ENCODE measurements around the gene FAAP20. TPM values are rescaled to one million over a fixed set of nuclear protein-coding genes. Genes with fewer than 3 reads are reported as not detected.

The FAAP20 gene
- total RNA-seq, 1 experiment from 2014 or later: 119 TPM

DNA sequence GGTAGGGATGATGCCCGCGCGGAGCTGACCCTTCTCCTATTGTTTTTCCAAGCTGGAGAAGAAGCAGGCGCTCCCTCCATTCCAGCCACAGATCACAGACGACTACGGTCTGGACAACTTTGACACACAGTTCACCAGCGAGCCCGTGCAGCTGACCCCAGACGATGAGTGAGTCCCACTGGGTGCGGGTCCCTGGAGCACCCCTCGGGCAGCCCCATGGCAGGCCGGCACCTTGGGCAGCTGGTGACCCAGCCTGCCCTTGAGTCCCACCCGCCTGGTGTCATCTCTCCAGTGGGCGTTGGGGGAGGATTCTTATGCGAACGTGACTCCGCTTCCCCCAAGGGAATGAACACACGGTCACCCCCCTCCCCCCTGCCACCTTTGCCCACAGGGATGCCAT, 10.0 kb downstream of the FAAP20 start:
- peaks cover 18 to 43% (median 42%) of the 10 kb centered on the region in 3 experiments; a peak in 6 of 7 replicates for H3K36me3 Mint-ChIP-seq (ENCODE audit: insufficient read depth in 1 of 3, low read depth in 3 of 3)
- no peak overlapping the region for H2BK15ac ChIP-seq (ENCODE audit: low read depth, low read length)
- no peak overlapping the region for H3K27ac ChIP-seq (ENCODE audit: insufficient read length, low read depth, low read length)
- no peak overlapping the region for H3K9ac ChIP-seq (ENCODE audit: extremely low read depth, insufficient read length, low read length)
- no peak overlapping the region; a peak in 2 of 7 replicates for H3K27ac Mint-ChIP-seq
- no peaks in the 10 kb centered on the region for H3K9me3 Mint-ChIP-seq
- H2BK12ac ChIP-seq (ENCODE audit: insufficient read length, low read depth, low read length): no peak overlapping the region
- no peak for TF ChIP-seq CTCF (conservative IDR thresholded peaks at IDR 0.05)
- no peak overlapping the region for H2BK120ac ChIP-seq (ENCODE audit: low read depth, low read length, poor library complexity, severe bottlenecking)
- H3K79me2 ChIP-seq (ENCODE audit: insufficient read depth, low read length): no peaks in the 10 kb centered on the region
- H3K79me1 ChIP-seq (ENCODE audit: insufficient read depth, low read depth, low read length, poor library complexity, severe bottlenecking): no peaks in the 10 kb centered on the region
- H4K91ac ChIP-seq (ENCODE audit: insufficient read length, low read depth, low read length): no peak overlapping the region
- no peak overlapping the region for H3K23ac ChIP-seq (ENCODE audit: insufficient read length, low read depth, low read length)
- WGBS (ENCODE audit: extremely low coverage, insufficient read length, low lambda C conversion rate): no CpG with 5 or more reads among the region's 18 CpGs
- no peak overlapping the region for H3K56ac ChIP-seq (ENCODE audit: insufficient read length, low read depth, low read length)
- H4K5ac ChIP-seq (ENCODE audit: insufficient read length, low read depth, low read length): no peak overlapping the region
- H3K4ac ChIP-seq (ENCODE audit: low read depth, low read length): no peak overlapping the region
- no peak overlapping the region for H3T11ph ChIP-seq (ENCODE audit: low read length)
- no peak overlapping the region for H2BK20ac ChIP-seq (ENCODE audit: low read depth, low read length, poor library complexity, severe bottlenecking)
- peaks cover 2 to 3% of the 10 kb centered on the region in 2 experiments; a peak in 3 of 4 replicates for H3K4me1 Mint-ChIP-seq
- no peak overlapping the region for H2BK5ac ChIP-seq (ENCODE audit: insufficient read length, low read length)
- no peaks in the 10 kb centered on the region for H4K20me1 ChIP-seq (ENCODE audit: control insufficient read depth, insufficient read depth, insufficient read length)
- no peaks in the 10 kb centered on the region for H3K9me3 ChIP-seq (ENCODE audit: control insufficient read depth, low read depth, low read length)
- H3K4me3 Mint-ChIP-seq: no peak overlapping the region
- H3K4me1 ChIP-seq (ENCODE audit: insufficient read depth, low read length): no peaks in the 10 kb centered on the region
- H3K27me3 Mint-ChIP-seq (ENCODE audit: low read depth): peaks cover 1% of the 10 kb centered on the region; the same call in 1 of the 2 replicates
- H2AK5ac ChIP-seq (ENCODE audit: insufficient read length, low read length): no peak overlapping the region
- H4K8ac ChIP-seq (replicated peaks; ENCODE audit: insufficient read length, low read depth, low read length): no peak overlapping the region
- H2AFZ ChIP-seq (ENCODE audit: low read length): no peak overlapping the region
- no peaks in the 10 kb centered on the region for H3K27me3 ChIP-seq (ENCODE audit: insufficient read depth, low read length)
- no peak overlapping the region for H3K14ac ChIP-seq (ENCODE audit: insufficient read depth, low read length)
- no peak for DNase-seq
- H3K18ac ChIP-seq (ENCODE audit: insufficient read length, low read depth, low read length): no peak overlapping the region
- no peaks in the 10 kb centered on the region for H3K23me2 ChIP-seq (ENCODE audit: insufficient read length, low read depth, low read length, poor library complexity, severe bottlenecking)
- no peak overlapping the region for H3K4me2 ChIP-seq (ENCODE audit: insufficient read depth, insufficient read length, low read length)

All from H9 (cell line).